ENCODE results near the gene MICAL1.

MICAL1 gene

DNA sequence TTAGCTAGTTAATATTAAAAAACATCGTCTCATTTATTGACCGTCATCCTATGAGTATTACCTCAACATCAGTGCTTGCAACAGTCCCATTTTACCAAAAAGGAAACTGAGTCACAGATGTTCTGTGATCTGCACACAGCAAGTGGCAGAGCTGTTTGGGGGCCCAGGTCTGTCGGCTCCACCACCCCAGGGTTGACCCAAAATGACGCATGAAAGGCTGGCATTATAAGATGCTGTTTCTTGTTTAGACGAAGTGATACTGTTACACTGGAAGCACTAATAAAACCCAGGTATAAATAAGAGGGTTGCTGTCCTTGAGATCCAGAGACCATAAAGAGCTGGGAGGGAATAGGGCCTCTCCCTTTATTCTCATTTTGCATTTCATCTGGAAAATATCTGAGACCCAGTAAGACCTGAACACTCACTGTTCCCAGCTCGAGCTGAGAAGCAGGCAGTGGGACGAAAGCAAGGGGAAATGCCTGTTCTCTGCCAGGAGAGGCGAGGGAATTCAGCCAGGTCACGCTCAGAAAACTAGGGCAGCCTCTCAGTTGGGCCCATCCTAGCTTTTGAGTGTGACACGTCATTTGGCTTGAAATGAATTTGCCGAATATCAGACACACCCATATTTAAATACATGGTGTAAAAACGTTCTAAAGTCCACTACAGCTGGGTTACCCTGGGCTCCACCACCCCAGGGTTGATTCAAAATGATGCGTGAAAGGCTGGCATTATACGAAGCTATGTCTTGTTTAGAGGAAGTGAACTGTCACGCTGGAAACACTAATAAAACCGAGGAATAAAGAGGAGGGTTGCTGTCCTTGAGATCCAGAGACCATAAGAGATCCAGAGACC lies 1.4 kb upstream of the MICAL1 start:
- POLR2A ChIA-PET, result interaction anchor here (0.7 to 5.2 kb wide), 3 partner anchors 12 to 26 kb away, joined by 3 to 39 read pairs (median 13); partner anchors contain the start of genes PPIL6 and SMPD2
- no peaks in the 10 kb centered on the region for H3K4me1 ChIP-seq (ENCODE audit: control insufficient read depth, insufficient read depth, low read length)
- CTCF ChIA-PET, result interaction anchor here (0.9 to 1.4 kb wide), 5 partner anchors 8 to 269 kb away, joined by 3 to 4 read pairs (median 3); partner anchors contain the start of genes CD164, PPIL6 and SMPD2
- TF ChIP-seq ZNF114 (tag by site-specific recombination; IDR thresholded peaks at IDR 0.05), result no peak
- TF ChIP-seq ZNF335 (tag by site-specific recombination; conservative IDR thresholded peaks at IDR 0.05), result no peak
- no peak for TF ChIP-seq ZFP69B (tag by site-specific recombination; IDR thresholded peaks at IDR 0.05)
- TF ChIP-seq ZNF146 (tag by site-specific recombination; IDR thresholded peaks at IDR 0.05), result no peak
- TF ChIP-seq, protein P1, sequence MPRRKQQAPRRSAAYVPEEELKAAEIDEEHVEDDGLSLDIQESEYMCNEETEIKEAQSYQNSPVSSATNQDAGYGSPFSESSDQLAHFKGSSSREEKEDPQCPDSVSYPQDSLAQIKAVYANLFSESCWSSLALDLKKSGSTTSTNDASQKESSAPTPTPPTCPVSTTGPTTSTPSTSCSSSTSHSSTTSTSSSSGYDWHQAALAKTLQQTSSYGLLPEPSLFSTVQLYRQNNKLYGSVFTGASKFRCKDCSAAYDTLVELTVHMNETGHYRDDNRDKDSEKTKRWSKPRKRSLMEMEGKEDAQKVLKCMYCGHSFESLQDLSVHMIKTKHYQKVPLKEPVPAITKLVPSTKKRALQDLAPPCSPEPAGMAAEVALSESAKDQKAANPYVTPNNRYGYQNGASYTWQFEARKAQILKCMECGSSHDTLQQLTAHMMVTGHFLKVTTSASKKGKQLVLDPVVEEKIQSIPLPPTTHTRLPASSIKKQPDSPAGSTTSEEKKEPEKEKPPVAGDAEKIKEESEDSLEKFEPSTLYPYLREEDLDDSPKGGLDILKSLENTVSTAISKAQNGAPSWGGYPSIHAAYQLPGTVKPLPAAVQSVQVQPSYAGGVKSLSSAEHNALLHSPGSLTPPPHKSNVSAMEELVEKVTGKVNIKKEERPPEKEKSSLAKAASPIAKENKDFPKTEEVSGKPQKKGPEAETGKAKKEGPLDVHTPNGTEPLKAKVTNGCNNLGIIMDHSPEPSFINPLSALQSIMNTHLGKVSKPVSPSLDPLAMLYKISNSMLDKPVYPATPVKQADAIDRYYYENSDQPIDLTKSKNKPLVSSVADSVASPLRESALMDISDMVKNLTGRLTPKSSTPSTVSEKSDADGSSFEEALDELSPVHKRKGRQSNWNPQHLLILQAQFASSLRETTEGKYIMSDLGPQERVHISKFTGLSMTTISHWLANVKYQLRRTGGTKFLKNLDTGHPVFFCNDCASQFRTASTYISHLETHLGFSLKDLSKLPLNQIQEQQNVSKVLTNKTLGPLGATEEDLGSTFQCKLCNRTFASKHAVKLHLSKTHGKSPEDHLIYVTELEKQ (tag by site-specific recombination; IDR thresholded peaks at IDR 0.05; ENCODE audit: borderline replicate concordance), result no peak
- H3K9me3 ChIP-seq (ENCODE audit: control insufficient read depth, insufficient read depth, low read depth, low read length), result no peaks in the 10 kb centered on the region
- H3K4me3 ChIP-seq (ENCODE audit: low read depth, low read length), result no peak overlapping the region
- H3K27ac ChIP-seq (ENCODE audit: extremely low read depth, low read depth, low read length), result no peak overlapping the region
- H3K36me3 ChIP-seq (ENCODE audit: control insufficient read depth in 2 of 2, insufficient read depth in 1 of 2, low read length in 2 of 2), result peaks cover 4 to 26% of the 10 kb centered on the region in 2 experiments; a peak in 2 of 3 replicates

DNA sequence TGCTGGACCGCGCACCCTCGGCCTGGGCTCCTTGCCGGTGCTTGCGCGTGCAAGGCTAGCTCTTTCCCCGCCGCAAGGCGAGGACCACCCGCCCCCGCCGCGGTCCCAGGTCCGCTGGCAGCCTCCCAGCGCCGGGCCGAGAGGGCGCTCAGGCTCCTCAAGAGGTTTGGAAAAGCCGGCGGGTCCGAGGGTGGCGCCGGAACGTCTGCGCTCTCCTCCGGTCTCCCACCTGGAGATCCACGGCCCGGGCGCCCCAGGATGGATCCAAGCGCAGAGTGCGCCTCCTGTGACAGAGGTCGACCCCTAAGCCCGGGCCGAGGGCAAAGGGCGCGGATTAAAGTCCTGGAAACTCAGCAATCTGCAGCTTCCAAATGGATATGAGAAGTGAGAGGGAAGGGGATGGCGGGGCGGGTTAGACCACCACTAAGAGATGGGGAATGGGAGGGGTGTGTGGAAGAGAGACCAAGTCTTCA lies 575 bp upstream of the MICAL1 start:
- Histone ChIP-seq H3K36me3 (ENCODE audit: control insufficient read depth in 2 of 2, insufficient read depth in 1 of 2, low read length in 2 of 2) (peaks cover under 1 to 26% of the 10 kb centered on the region in 2 experiments; a peak in 2 of 3 replicates), H3K4me3 (ENCODE audit: low read depth, low read length) (peak overlapping the region; percentile 78), H3K9me3 (ENCODE audit: control insufficient read depth, insufficient read depth, low read depth, low read length) (no peaks in the 10 kb centered on the region), H3K27ac (ENCODE audit: extremely low read depth, low read depth, low read length) (peak overlapping the region; percentile 39; the same call in 1 of the 2 replicates), H3K4me1 (ENCODE audit: control insufficient read depth, insufficient read depth, low read length) (no peaks in the 10 kb centered on the region)
- ChIA-PET POLR2A (interaction anchor here (1.2 to 5.2 kb wide), 3 partner anchors 11 to 73 kb away, joined by 7 to 39 read pairs (median 13); partner anchors contain the start of genes CD164, PPIL6 and SMPD2), CTCF (interaction anchor here (0.6 to 3.3 kb wide), 4 partner anchors 8 to 268 kb away, joined by 3 to 21 read pairs (median 4); partner anchors contain the start of genes PPIL6 and SMPD2)
- TF ChIP-seq ZNF146 (tag by site-specific recombination; IDR thresholded peaks at IDR 0.05), result no peak
- TF ChIP-seq ZFHX2 (tag by site-specific recombination; conservative IDR thresholded peaks at IDR 0.05), result peak; percentile 86
- TF ChIP-seq YY2 (tag by site-specific recombination; IDR thresholded peaks at IDR 0.05), result no peak
- TF ChIP-seq, protein P2, sequence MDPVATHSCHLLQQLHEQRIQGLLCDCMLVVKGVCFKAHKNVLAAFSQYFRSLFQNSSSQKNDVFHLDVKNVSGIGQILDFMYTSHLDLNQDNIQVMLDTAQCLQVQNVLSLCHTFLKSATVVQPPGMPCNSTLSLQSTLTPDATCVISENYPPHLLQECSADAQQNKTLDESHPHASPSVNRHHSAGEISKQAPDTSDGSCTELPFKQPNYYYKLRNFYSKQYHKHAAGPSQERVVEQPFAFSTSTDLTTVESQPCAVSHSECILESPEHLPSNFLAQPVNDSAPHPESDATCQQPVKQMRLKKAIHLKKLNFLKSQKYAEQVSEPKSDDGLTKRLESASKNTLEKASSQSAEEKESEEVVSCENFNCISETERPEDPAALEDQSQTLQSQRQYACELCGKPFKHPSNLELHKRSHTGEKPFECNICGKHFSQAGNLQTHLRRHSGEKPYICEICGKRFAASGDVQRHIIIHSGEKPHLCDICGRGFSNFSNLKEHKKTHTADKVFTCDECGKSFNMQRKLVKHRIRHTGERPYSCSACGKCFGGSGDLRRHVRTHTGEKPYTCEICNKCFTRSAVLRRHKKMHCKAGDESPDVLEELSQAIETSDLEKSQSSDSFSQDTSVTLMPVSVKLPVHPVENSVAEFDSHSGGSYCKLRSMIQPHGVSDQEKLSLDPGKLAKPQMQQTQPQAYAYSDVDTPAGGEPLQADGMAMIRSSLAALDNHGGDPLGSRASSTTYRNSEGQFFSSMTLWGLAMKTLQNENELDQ (tag by site-specific recombination; IDR thresholded peaks at IDR 0.05; ENCODE audit: low read depth), result no peak
- no peak for TF ChIP-seq ZNF16 (tag by site-specific recombination; IDR thresholded peaks at IDR 0.05; ENCODE audit: low read depth)
- TF ChIP-seq, protein P3, sequence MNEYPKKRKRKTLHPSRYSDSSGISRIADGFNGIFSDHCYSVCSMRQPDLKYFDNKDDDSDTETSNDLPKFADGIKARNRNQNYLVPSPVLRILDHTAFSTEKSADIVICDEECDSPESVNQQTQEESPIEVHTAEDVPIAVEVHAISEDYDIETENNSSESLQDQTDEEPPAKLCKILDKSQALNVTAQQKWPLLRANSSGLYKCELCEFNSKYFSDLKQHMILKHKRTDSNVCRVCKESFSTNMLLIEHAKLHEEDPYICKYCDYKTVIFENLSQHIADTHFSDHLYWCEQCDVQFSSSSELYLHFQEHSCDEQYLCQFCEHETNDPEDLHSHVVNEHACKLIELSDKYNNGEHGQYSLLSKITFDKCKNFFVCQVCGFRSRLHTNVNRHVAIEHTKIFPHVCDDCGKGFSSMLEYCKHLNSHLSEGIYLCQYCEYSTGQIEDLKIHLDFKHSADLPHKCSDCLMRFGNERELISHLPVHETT (tag by site-specific recombination; IDR thresholded peaks at IDR 0.05), result no peak
- TF ChIP-seq BCL11B (tag by site-specific recombination; IDR thresholded peaks at IDR 0.05; ENCODE audit: low read depth), result no peak
- TF ChIP-seq, protein P4, sequence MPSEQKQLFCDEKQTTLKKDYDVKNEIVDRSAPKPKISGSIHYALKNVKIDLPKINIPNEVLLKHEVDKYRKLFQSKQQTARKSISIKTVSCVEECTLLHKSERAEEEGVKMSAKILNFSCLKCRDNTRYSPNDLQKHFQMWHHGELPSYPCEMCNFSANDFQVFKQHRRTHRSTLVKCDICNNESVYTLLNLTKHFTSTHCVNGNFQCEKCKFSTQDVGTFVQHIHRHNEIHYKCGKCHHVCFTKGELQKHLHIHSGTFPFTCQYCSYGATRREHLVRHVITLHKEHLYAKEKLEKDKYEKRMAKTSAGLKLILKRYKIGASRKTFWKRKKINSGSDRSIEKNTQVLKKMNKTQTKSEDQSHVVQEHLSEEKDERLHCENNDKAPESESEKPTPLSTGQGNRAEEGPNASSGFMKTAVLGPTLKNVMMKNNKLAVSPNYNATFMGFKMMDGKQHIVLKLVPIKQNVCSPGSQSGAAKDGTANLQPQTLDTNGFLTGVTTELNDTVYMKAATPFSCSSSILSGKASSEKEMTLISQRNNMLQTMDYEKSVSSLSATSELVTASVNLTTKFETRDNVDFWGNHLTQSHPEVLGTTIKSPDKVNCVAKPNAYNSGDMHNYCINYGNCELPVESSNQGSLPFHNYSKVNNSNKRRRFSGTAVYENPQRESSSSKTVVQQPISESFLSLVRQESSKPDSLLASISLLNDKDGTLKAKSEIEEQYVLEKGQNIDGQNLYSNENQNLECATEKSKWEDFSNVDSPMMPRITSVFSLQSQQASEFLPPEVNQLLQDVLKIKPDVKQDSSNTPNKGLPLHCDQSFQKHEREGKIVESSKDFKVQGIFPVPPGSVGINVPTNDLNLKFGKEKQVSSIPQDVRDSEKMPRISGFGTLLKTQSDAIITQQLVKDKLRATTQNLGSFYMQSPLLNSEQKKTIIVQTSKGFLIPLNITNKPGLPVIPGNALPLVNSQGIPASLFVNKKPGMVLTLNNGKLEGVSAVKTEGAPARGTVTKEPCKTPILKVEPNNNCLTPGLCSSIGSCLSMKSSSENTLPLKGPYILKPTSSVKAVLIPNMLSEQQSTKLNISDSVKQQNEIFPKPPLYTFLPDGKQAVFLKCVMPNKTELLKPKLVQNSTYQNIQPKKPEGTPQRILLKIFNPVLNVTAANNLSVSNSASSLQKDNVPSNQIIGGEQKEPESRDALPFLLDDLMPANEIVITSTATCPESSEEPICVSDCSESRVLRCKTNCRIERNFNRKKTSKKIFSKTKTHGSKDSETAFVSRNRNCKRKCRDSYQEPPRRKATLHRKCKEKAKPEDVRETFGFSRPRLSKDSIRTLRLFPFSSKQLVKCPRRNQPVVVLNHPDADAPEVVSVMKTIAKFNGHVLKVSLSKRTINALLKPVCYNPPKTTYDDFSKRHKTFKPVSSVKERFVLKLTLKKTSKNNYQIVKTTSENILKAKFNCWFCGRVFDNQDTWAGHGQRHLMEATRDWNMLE (tag by site-specific recombination; conservative IDR thresholded peaks at IDR 0.05; ENCODE audit: low read depth), result no peak
- TF ChIP-seq ZNF426 (tag by site-specific recombination; IDR thresholded peaks at IDR 0.05), result no peak
- peak; percentile 86 for TF ChIP-seq GLIS2 (tag by site-specific recombination; IDR thresholded peaks at IDR 0.05)
- TF ChIP-seq ZNF785 (tag by site-specific recombination; IDR thresholded peaks at IDR 0.05), result no peak
- no peak for TF ChIP-seq ZSCAN23 (tag by site-specific recombination; IDR thresholded peaks at IDR 0.05)
- TF ChIP-seq ZNF843 (tag by site-specific recombination; IDR thresholded peaks at IDR 0.05), result 0 out of 2 replicates have a peak, but pooled peaks have one; percentile 50
- no peak for TF ChIP-seq ZNF23 (tag by site-specific recombination; IDR thresholded peaks at IDR 0.05; ENCODE audit: borderline replicate concordance)
- TF ChIP-seq ZFP69B (tag by site-specific recombination; IDR thresholded peaks at IDR 0.05), result no peak
- TF ChIP-seq ZNF610 (tag by site-specific recombination; IDR thresholded peaks at IDR 0.05; ENCODE audit: borderline replicate concordance), result no peak
- TF ChIP-seq YY1 (tag by site-specific recombination; IDR thresholded peaks at IDR 0.05), result no peak
